Activated T-cell treated with anti-CD3 and anti-CD28 coated beads for 1 hour (primary cell): ENCODE results near the gene PTBP3.
"Not testable (repeated sequence)": the region's sequence is repeated elsewhere in the genome, so short reads cannot be mapped to it uniquely, and the experiment has no call there.

Experiments
- DNase-seq: peaks from one replicate; pipeline ENCODE4 v3.0.0-alpha.2; 2020; ENCODE audit warnings: low read depth

PTBP3 gene, protein sequence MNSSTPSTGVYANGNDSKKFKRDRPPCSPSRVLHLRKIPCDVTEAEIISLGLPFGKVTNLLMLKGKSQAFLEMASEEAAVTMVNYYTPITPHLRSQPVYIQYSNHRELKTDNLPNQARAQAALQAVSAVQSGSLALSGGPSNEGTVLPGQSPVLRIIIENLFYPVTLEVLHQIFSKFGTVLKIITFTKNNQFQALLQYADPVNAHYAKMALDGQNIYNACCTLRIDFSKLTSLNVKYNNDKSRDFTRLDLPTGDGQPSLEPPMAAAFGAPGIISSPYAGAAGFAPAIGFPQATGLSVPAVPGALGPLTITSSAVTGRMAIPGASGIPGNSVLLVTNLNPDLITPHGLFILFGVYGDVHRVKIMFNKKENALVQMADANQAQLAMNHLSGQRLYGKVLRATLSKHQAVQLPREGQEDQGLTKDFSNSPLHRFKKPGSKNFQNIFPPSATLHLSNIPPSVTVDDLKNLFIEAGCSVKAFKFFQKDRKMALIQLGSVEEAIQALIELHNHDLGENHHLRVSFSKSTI

DNA sequence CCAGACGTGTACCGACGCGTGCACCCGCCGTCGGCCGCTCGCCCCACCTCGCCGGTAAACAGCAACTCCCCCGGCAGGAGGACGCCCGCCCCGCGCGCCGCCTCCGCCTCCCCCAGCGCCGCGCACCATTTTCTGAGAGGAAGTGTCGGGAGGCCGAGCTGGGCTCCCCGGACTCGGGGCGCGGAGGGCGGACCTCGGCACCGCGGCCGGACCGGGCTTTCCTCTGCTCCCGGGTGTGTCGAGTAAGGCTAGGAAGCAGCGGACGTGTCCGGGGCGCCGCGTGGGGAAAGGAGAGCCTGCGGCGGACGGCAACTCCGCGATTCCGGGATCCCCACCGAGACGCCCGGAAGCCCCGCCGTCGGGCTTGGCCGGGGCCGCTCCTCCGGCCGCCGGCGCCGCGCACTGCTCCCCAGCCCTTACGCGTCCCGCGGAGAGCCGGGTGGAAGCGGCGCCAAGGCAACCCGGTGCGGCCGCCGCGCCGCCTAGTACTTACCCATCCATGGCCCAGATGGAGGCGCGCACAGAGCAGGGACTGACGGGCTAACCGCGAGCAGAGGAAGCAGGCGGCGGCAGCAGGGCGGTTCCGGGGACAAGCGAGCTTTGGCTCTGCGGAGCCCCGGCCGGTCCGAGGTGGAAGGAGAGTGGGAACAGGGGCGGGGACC is at the start of gene PTBP3:
Gene PTBP3 (minus strand): TSS at position 643 of the 662 bp plus-strand sequence. CDS start 35,754 bp downstream, outside the sequence.
- peak; percentile 76 for DNase-seq

DNA sequence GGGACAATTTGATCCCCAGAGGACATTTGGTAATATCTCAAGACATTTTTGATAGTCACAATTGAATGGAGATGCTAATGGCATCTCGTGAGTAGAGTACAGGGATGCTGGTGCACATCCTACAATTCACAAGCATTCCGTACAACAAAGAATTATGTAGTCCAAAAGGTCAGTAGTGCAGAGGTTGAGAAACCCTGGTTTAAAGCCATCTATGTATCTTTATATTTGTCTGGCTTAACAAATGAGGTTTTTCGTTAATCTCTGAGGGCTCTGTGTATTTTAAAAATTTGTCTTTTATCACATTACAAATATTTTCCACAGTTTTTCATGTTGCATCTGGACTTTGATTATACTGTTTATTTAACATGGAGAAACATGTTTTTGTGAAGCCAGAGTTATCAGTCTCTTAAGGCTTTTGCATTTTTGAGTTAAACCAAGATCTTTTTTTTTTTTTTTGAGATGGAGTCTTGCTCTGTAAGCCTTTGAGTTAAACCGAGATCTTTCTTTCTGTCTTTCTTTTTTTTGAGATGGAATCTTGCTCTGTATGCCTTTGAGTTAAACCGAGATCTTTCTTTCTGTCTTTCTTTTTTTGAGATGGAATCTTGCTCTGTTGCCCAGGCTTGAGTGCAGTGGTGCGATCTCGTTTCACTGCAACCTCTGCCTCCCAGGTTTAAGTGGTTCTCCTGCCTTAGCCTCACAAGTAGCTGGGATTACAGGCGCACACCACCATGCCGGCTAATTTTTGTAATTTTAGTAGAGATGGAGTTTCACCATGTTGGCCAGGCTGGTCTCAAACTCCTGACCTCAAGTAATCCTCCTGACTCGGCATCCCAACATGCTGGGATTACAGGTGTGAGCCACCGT is 49.3 kb upstream of the PTBP3 start:
- no peak for DNase-seq

DNA sequence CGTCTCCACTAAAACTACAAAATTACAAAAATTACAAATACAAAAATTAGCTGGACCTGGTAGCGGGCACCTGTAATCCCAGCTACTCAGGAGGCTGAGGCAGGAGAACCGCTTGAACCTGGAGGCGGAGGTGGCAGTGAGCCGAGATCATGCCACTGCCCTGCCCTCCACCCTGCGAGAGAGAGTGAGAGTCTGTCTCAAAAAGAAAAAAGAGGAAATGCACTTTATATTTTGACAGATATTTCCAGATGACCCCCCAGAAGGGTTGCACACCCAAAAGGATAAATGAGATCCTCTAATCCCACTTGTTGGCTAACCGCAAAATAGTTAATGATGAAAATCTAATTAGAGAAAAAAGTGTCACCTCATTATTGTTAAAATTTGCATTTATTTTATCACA is 48.6 kb upstream of the PTBP3 start:
- no peak for DNase-seq

DNA sequence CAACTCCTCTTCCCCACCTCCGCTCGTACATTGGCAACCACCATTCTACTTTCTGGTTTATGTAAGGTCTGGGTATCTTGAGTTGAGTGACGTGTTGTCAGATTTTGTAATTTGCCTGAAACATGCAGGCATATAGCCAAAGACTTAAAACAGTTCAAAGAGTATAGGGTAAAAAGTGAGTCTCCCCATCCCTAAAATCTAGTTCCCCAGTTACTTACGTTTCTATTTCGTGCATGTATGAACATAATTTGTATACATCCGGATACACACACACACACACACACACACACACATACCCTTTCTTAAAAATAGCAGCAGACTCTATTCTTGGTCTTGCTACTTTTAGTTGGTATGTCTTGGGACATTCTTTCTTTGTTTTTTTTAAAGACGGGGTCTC is 47.4 kb upstream of the PTBP3 start:
- DNase-seq, result no peak

DNA sequence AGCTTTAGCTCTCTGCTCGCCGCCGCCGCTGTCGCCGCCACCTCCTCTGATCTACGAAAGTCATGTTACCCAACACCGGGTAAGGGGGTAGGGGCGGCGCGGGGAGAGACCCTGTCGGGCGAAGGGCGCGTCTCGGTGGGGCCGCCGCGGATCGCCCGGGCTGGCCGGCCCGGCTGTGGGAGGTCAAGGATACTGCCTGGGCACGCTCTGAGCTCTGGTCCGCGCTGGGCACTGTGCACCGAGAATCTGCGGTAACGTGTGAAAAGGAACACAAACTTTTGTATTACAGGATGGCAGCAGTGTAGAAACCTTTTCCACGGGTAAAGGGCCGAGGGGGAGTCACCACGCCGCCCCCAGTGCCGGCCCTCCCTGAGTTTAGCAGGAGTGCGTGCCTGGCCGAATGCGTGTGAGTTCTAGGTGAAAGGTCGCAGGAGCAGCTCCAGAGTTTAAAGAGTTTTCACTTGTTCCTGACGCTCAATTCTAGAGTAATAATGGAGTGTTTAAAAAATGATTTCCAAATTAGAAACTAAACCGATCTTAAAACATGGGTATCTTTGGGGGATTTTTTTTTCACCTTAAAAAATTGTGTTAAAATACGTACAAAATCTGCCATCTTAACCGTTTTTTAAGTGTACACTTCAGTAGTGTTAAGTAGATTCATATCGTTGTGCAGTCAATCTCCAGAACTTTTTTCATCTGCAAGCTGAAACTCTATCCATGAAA is 46.8 kb upstream of the PTBP3 start, which contains the start of gene HSDL2:
Gene HSDL2 (plus strand): TSS at position 7 of the 723 bp plus-strand sequence. CDS start 56 bp downstream, at position 63.
- no peak for DNase-seq

DNA sequence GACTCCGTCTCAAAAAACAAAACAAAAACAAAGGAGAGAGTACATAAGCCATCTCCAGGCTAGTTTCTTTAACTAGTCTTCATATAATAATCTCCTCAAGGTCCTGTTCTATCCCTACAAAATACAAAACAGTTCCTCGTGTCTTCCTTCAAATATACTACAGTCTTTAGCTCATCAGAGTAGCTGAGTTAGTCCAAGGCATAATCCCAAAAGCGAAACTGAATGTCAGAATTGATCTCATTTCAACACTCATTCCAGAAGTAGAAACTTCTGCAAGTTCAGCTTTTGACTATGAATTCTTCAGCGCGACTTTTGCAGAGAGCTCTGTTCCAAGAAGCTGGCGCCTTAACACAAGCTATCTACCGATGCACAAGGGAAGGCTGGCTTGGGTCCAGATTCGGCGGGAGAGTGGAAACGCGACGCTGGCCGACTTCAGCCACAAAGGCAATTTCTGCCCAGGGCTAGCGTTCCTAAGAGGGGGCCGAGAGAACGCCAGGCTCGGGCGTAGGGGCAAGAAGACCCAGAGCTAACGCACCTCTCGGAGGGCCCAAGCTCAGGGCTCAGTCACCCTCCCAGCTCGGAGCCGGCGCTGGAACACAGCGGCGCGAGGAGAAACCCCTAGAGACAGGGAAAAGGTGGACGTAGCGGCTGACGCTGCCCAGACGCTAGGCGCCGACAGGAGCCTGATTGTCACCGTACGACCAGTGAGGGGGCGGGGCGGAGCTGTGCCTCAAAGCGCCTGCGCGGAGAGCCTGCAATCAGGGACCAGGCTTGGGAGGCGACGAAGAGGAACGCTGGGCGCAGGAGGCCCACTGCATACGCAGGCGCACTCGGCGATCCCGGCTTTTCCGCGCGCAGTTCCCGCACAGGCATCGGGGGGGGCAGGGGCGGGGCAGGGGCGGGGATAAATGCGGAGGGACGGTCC is 46.0 kb upstream of the PTBP3 start:
- peak; percentile 99 for DNase-seq

DNA sequence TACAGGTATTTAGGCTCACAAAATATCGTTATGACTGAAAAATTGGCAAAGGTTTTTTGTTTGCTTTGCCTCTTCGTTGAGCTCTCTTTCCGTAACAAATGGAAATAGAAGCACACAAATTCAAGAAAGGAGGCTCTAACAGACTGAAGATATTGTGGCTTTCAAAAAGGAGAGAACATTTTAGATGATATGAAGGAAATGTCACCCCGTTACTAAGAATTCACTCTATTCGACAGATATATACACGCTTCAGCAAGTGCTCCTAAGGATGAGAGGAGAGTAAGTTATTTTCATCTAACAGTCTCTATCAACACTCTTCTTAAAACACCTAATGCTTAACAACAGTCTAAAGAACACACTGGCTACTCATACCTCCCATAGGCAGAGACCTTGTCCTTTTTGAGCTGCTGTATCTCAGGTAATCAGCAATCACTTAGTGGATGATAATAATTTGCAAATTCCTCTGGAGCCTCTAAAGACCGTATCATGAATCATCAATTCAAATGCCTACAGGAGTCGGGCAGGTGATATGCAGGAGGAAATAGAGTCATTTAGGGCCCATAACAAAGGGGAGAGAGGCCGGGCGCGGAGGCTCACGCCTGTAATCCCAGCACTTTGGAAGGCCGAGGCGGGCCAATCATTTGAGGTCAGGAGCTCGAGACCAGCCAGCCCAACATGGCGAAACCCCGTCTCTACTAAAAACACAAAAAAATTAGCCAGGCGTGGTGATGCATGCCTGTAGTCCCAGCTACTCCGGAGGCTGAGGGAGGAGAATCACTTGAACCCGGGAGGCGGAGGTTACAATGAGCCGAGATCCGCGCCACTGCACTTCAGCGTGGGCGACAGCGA is 45.1 kb upstream of the PTBP3 start:
- no peak for DNase-seq

DNA sequence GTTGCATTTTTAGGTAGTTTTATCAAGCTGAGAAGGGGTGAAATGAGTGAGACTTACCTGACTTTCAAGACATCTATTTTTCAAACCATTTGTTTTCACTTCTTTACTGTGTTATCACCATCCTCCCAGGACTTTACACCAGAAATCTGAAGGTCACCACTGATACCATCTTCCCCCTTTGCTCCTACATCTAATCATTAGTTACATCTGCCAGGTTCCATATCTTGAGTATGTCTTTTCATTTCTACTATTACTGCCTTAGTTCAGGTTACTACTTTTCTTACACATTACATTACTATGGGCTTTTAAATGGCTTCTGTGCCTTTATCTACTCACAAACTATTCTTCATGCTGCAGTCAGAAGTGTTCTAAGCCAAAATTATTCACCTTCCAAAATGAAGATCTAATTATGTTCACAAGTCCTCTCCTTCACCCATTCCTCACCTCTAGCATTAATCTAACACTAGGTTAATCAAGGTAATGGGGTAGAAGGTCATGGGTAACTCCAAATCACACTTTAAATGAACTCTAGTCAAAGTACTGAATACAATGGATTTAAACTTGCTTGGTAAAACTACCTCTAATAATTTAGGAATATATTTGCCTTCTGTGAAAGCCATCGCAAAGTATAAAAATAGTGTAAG is 44.4 kb upstream of the PTBP3 start:
- no peak for DNase-seq

DNA sequence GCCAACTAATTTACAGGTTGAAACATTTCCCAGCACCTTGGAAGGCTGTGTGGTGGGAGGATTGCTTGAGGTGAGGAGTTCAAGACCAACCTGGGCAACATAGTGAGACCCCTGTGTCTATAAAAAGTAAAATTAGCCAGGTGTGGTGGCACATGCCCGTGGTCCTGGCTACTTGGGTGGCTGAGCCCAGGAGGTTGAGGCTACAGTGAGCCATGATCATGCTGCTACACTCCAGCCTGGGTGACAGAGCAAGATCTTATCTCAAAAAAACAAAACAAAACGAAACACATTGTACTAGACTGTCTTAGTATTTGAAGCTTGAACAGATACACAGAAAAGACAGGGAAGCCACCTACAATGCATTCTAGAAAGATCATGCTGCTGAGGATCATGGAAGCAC is 43.7 kb upstream of the PTBP3 start:
- DNase-seq, result no peak

DNA sequence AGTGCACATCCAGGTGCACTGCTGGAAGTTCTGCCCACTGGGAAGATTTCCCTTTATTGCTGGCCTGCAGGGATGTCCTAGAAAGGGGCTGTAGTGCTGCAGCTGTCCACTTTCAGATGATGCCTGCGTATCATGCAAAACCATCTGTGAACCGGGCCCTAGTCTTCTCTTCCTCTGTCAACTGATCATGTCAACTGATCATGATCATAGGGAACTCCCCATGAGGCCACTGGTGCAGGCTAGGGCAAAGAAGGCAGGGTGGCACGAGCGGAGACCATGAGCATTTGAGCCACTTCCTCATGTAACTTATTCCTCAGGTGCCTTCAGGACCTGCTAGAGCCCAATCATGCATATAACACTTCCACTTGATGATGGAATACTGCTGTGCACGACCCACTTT is 41.9 kb upstream of the PTBP3 start:
- DNase-seq, result no peak

DNA sequence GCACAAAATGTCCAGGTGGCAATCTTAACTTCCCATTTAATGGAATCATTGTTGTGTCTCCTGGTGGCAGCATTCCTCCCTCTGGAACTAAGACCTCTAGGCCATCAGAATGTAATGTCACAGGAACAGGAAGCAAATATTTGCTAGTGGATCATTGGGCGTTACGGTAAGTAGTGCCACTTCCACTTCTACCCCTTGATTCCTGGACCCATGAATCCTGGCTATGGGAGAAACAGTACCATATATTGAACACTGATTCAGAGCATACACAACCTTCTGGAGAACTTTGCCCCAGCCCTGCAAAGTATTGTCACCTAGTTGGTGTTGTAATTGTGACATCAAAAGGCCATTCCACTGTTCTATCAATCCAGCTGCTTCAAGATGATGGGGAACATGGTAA is 40.8 kb upstream of the PTBP3 start:
- DNase-seq, result not testable (repeated sequence)

DNA sequence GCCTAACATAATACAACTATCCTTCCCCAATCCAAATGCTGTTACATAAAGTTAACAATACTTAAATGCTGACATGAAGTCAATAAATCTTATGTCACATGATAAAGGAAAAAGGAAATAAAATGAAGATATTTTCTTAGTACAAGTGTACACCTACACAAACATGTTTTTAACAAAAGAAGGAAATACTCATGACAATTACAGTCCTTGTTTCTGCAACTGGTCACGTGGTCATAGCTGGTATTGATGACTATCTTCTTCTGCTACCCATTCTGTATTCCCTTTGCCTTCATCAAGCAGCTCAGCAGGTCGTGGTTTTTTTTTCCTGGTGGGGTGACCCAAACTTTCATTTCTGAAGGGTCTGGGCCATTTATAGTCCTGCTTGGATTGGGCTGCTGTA is 40.2 kb upstream of the PTBP3 start:
- not testable (repeated sequence) for DNase-seq

DNA sequence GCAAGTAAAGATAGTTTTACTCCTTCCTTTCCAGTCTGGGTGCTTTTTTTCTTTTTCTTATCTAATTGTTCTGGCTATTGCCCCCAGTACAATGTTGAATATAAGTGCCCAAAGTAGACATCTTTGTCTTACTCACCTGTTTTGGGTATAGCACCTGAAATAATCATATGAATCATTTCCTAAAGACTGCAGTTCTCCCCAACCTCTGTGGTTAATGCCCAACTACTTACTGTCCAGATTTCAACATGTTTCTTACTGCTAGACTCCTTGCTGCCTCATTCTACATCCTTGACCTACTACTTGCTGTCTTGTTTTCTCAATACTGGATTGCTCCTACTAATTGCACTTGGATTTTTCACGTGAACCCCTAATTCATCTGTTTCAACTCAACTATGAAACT is 37.6 kb upstream of the PTBP3 start:
- no peak for DNase-seq

DNA sequence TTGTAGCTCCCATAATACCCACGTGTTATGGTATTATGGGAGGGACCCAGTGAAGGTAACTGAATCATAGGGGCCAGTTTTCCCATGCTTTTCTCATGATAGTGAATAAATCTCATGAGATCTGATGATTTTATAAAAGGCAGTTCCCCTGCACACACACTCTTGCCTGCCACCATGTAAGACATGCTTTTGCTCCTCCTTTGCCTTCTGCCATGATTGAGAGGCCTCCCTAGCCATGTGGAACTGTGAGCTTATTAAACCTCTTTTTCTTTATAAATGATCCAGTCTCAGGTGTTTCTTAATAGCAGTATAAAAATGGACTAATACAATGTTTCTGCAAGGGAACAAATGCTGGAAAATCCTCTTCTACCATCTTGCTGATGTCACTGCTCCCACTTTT is 36.4 kb upstream of the PTBP3 start:
- DNase-seq, result no peak

DNA sequence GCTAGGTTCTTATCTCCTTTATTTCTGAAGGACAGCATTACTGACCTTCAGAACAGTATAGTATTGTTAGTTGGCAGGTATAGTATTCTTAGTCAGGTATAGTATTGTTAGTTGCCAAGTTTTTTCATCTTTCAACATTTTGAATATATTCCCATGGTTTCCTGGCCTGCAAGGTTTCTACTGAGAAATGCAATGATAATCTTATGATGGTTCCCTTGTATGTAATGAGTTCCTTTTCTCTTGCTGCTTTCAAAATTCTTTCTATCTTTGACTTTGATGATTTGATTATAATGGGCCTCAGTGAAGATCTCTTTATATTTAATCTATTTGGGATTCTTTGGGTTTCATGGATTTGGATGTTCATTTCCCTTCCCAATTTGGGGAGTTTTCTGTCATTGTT is 34.0 kb upstream of the PTBP3 start:
- no peak for DNase-seq

DNA sequence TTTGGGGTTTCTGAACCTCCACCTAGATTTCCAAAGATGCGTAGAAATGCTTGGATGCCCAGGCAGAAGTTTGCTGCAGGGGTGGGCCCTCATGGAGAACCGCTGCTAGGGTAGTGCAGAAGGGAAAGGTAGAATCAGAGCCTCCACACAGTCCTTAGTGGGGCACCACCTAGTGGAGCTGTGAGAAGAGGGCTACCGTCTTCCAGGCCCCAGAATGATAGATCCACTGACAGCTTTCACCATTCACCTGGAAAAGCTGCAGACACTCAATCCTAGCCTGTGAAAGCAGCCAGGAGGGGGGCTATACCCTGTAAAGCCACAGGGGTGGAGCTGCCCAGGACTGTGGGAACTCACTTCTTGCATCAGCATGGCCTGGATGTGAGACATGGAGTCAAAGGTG is 33.2 kb upstream of the PTBP3 start:
- DNase-seq, result no peak

DNA sequence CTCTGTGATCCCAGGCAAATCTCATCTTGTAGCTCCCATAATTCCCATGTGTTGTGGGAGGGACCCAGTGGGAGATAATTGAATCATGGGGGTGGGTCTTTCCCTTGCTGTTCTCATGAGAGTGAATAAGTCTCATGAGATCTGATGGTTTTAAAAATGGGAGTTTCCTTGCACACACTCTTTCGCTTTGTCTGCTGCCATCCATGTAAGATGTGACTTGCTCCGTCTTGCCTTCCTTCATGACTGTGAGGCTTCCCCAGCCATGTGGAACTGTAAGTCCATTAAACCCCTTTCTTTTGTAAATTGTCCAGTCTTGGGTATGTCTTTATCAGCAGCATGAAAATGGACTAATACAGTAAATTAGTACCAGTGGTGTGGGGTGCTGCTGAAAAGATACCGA is 31.8 kb upstream of the PTBP3 start:
- DNase-seq, result not testable (repeated sequence)

DNA sequence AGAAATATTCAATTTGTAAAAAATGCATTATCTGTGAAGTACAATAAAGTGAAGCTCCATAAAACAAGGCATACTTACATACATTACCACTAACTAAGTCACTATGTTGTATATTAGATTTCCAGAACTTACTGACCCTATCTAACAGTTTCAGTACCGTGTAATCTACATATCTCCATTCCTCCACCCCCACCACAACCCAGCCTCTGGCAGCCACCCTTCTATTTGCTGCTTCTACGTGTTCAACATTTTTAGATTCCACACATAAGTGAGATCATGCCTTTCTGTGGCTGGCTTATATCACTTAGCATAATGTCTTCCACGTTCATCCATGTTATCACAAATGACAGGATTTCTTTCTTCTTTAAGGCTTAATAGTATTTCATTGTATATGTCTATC is 31.3 kb upstream of the PTBP3 start:
- no peak for DNase-seq

DNA sequence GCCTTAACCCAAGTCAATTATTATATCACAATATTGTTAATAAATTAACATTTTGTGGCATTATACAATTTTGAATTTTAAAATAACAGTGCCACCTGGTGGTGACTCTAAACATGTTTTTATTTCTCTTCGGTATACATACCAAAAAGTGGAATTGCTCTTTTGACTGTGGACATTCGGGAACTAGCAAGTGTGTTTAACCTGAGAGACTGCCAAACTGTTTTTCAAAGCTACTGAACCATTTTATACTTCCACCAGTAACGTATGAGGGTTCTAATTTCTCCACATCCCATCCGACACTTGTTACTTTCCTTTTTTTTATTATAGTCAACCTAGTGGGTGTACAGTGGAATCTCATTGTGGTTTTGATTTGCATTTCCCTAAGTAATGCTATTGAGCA is 28.2 kb upstream of the PTBP3 start:
- no peak for DNase-seq
